ENCODE measurements around the gene RPP40. TPM values are rescaled to one million over a fixed set of nuclear protein-coding genes. Genes with fewer than 3 reads are reported as not detected.

Gene RPP40
- polyA plus RNA-seq, 1 of the 3 experiments (the other 2 are of a cell fraction): 9.8 TPM

- Histone ChIP-seq H3F3A (replicated peaks; ENCODE audit: insufficient read depth) (no peaks in the 10 kb centered on the region), H2AFZ (ENCODE audit: low read depth) (no peak overlapping the region), H3K9ac (no peak overlapping the region), H3K27ac (ENCODE audit: low read depth in 2 of 2, low read length in 1 of 2) (no peak overlapping the region), H3K9me3 (no peaks in the 10 kb centered on the region), H3K4me3 (ENCODE audit: low read depth in 2 of 2, low read length in 1 of 2) (no peak overlapping the region), H3K4me2 (no peak overlapping the region), H3K79me2 (ENCODE audit: insufficient read depth) (no peaks in the 10 kb centered on the region), H3K27me3 (ENCODE audit: insufficient read depth) (no peaks in the 10 kb centered on the region), H4K20me1 (ENCODE audit: insufficient read depth) (no peaks in the 10 kb centered on the region), H3K4me1 (ENCODE audit: control insufficient read depth in 1 of 2, insufficient read depth in 2 of 2, low read depth in 1 of 2, low read length in 1 of 2) (peaks cover 0 to 15% of the 10 kb centered on the region in 2 experiments; a peak in 1 of 4 replicates), H3K36me3 (replicated peaks in 1 of 2; ENCODE audit: control insufficient read depth in 1 of 2, insufficient read depth in 2 of 2, low read length in 1 of 2) (no peaks in the 10 kb centered on the region), H3K9me2 (no peaks in the 10 kb centered on the region)
- CTCF ChIA-PET: no interaction called here
- DNase-seq: no peak
- WGBS (ENCODE audit: low lambda C conversion rate): 80% methylated on average over 7 of the region's 7 CpGs
- POLR2A ChIA-PET: no interaction called here
- no peak for TF ChIP-seq RAD21 (IDR thresholded peaks at IDR 0.05; ENCODE audit: low read length)
- TF ChIP-seq EP300 (IDR thresholded peaks at IDR 0.05; ENCODE audit: borderline replicate concordance in 1 of 2, low read depth in 1 of 2, low read length in 1 of 2): no peak
Measured at GRCh38 chr6:4971851-4972250, 32.0 kb downstream of the RPP40 start.

DNA sequence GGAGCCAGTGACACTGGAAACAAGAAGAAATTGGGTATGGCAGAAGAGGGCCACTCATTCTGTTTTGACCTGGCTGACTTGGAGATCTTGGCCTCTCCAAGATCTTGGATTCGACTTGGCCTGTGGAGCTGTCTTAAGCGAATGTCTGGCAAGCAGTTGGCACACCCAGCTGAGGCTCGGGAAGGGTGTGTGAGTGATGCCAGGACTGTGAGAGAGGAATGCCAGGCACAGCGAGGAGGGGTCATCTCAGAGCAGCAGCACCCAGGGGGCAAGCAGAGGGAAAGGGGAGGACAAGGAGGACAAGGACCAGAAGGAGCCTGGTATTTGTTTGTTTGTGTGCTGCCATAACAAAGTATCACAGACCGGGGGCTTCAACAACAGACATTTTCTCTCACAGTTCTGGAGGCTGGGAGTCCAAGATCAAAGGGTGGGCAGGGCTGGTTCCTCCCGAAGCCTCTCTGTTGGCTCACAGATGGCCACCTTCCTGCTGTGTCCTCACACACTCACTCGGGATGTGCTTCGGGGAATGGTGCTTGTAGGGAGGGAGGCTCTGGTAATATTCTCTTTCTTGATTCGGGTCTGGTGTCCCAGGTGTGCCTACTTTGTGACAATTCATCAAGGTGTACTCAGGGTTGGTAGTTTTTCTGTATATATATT, 33.0 kb downstream of the RPP40 start:
- TF ChIP-seq RFX5 (IDR thresholded peaks at IDR 0.05; ENCODE audit: low read length) (no peak), JUND (IDR thresholded peaks at IDR 0.05) (no peak), TAF1 (IDR thresholded peaks at IDR 0.05; ENCODE audit: borderline replicate concordance, low read depth, low read length) (no peak)
- no peak for DNase-seq
- ChIA-PET POLR2A (no interaction called here), CTCF (no interaction called here)
- Histone ChIP-seq H3K4me2 (no peak overlapping the region), H3K4me1 (ENCODE audit: control insufficient read depth in 1 of 2, insufficient read depth in 2 of 2, low read depth in 1 of 2, low read length in 1 of 2) (peaks cover 0 to 15% of the 10 kb centered on the region in 2 experiments; a peak in 1 of 4 replicates), H3K27me3 (ENCODE audit: insufficient read depth) (no peaks in the 10 kb centered on the region), H2AFZ (ENCODE audit: low read depth) (no peak overlapping the region), H3K9me3 (no peaks in the 10 kb centered on the region), H3K4me3 (ENCODE audit: low read depth in 2 of 2, low read length in 1 of 2) (no peak overlapping the region), H3K27ac (ENCODE audit: low read depth in 2 of 2, low read length in 1 of 2) (no peak overlapping the region), H3K79me2 (ENCODE audit: insufficient read depth) (no peaks in the 10 kb centered on the region), H3K9ac (no peak overlapping the region), H4K20me1 (ENCODE audit: insufficient read depth) (no peaks in the 10 kb centered on the region), H3F3A (replicated peaks; ENCODE audit: insufficient read depth) (no peaks in the 10 kb centered on the region), H3K9me2 (no peaks in the 10 kb centered on the region), H3K36me3 (replicated peaks in 1 of 2; ENCODE audit: control insufficient read depth in 1 of 2, insufficient read depth in 2 of 2, low read length in 1 of 2) (no peaks in the 10 kb centered on the region)
- WGBS (ENCODE audit: low lambda C conversion rate): 52% methylated on average over 9 of the region's 9 CpGs

DNA sequence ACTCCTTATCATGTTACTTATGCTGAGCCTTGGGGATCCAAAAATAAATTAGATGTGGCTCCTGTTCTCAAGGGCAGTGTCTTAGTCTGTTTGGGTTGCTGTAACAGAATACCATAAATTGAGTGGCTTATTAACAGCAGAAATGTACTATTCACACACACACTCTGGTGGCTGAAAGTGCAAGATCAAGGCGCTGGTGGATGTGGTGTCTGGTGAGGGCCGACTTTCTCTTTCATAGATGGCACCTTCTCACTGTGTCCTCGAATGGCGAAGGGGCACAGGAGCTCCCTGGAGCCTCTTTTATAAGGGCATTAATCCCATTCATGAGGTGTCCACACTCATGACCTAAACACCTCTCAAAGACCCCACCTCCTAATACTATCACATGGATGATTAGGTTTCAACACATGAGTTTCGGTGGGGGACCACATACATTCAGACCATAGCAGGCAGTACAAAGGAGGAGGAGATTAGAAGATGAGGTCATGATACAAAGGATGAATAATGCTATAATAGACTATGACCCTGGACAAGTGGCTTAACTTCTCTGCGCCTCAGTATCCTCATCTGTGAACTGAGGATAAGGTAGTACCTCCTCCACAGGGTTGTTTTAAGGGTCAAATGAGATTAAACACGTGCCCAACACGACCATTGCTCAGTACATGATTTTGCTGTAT, 34.1 kb downstream of the RPP40 start:
- CTCF ChIA-PET: no interaction called here
- no peak overlapping the region for H3K4me2 ChIP-seq
- TF ChIP-seq, protein P1, sequence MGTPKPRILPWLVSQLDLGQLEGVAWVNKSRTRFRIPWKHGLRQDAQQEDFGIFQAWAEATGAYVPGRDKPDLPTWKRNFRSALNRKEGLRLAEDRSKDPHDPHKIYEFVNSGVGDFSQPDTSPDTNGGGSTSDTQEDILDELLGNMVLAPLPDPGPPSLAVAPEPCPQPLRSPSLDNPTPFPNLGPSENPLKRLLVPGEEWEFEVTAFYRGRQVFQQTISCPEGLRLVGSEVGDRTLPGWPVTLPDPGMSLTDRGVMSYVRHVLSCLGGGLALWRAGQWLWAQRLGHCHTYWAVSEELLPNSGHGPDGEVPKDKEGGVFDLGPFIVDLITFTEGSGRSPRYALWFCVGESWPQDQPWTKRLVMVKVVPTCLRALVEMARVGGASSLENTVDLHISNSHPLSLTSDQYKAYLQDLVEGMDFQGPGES (IDR thresholded peaks at IDR 0.05; ENCODE audit: low read depth, low read length): no peak
- TF ChIP-seq GABPA (IDR thresholded peaks at IDR 0.05; ENCODE audit: low read depth) (no peak), YY1 (IDR thresholded peaks at IDR 0.05; ENCODE audit: low read depth) (no peak), POLR2AphosphoS5 (IDR thresholded peaks at IDR 0.05; ENCODE audit: low read depth, low read length) (no peak), FOXJ3 (CRISPR knock-in tag; IDR thresholded peaks at IDR 0.05) (no peak), MXI1 (IDR thresholded peaks at IDR 0.05; ENCODE audit: low read depth, low read length) (no peak), RAD21 (IDR thresholded peaks at IDR 0.05; ENCODE audit: low read length) (no peak), FOXM1 (IDR thresholded peaks at IDR 0.05; ENCODE audit: low read depth) (no peak), NRF1 (IDR thresholded peaks at IDR 0.05; ENCODE audit: low read depth, low read length) (no peak), USF2 (IDR thresholded peaks at IDR 0.05; ENCODE audit: borderline replicate concordance, low read depth, low read length) (no peak), TEAD4 (IDR thresholded peaks at IDR 0.05; ENCODE audit: borderline replicate concordance, insufficient read depth) (no peak), EP300 (IDR thresholded peaks at IDR 0.05; ENCODE audit: borderline replicate concordance in 1 of 2, low read depth in 1 of 2, low read length in 1 of 2) (no peak), EZH2phosphoT487 (IDR thresholded peaks at IDR 0.05; ENCODE audit: borderline replicate concordance, low read depth) (no peak), CHD2 (IDR thresholded peaks at IDR 0.05; ENCODE audit: low read length, partially characterized antibody) (no peak), SIN3A (IDR thresholded peaks at IDR 0.05; ENCODE audit: borderline replicate concordance, low read depth, low read length) (no peak), TAF1 (IDR thresholded peaks at IDR 0.05; ENCODE audit: borderline replicate concordance, low read depth, low read length) (no peak)
- TF ChIP-seq, protein P2, sequence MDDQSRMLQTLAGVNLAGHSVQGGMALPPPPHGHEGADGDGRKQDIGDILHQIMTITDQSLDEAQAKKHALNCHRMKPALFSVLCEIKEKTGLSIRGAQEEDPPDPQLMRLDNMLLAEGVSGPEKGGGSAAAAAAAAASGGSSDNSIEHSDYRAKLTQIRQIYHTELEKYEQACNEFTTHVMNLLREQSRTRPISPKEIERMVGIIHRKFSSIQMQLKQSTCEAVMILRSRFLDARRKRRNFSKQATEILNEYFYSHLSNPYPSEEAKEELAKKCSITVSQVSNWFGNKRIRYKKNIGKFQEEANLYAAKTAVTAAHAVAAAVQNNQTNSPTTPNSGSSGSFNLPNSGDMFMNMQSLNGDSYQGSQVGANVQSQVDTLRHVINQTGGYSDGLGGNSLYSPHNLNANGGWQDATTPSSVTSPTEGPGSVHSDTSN (IDR thresholded peaks at IDR 0.05): no peak

More for the DNA sequence above, 34.1 kb downstream of the RPP40 start:
- H3K79me2 ChIP-seq (ENCODE audit: insufficient read depth): no peaks in the 10 kb centered on the region
- H3K9me3 ChIP-seq: no peaks in the 10 kb centered on the region
- no peak for DNase-seq
- H3K4me3 ChIP-seq (ENCODE audit: low read depth in 2 of 2, low read length in 1 of 2): no peak overlapping the region
- no peaks in the 10 kb centered on the region for H3K9me2 ChIP-seq
- no peaks in the 10 kb centered on the region for H3K27me3 ChIP-seq (ENCODE audit: insufficient read depth)
- POLR2A ChIA-PET: no interaction called here
- H4K20me1 ChIP-seq (ENCODE audit: insufficient read depth): no peaks in the 10 kb centered on the region
- peaks cover 0 to 12% of the 10 kb centered on the region in 2 experiments; a peak in 1 of 4 replicates for H3K4me1 ChIP-seq (ENCODE audit: control insufficient read depth in 1 of 2, insufficient read depth in 2 of 2, low read depth in 1 of 2, low read length in 1 of 2)
- no peaks in the 10 kb centered on the region for H3F3A ChIP-seq (replicated peaks; ENCODE audit: insufficient read depth)
- H3K27ac ChIP-seq (ENCODE audit: low read depth in 2 of 2, low read length in 1 of 2): no peak overlapping the region
- no peak overlapping the region for H2AFZ ChIP-seq (ENCODE audit: low read depth)
- WGBS (ENCODE audit: low lambda C conversion rate): 57% methylated on average over 8 of the region's 8 CpGs
- H3K9ac ChIP-seq: no peak overlapping the region
- no peaks in the 10 kb centered on the region for H3K36me3 ChIP-seq (replicated peaks in 1 of 2; ENCODE audit: control insufficient read depth in 1 of 2, insufficient read depth in 2 of 2, low read length in 1 of 2)

All from SK-N-SH (cell line).